AG04450 (cell line): ENCODE data around the gene FARS2. TPM values are rescaled to one million over a fixed set of nuclear protein-coding genes. Genes with fewer than 3 reads are reported as not detected.

ENCODE experiments used
- CTCF ChIA-PET: fragments of 300-600, 350-600 bp; formaldehyde crosslinking; extraction: SDS; loops from one replicate; lab custom pipeline; 2022; ENCODE audit warnings: antibody characterized with exemption, inconsistent platforms; lab: Charles Lee
- POLR2A ChIA-PET: fragments of 350-600 bp; formaldehyde crosslinking; extraction: SDS; loops from one replicate; lab custom pipeline; 2021; ENCODE audit warnings: antibody characterized with exemption, inconsistent platforms; lab: Yijun Ruan, JAX
- DNase-seq: peaks from one replicate; pipeline ENCODE4 v3.0.0-alpha.2; 2011; ENCODE audit warnings: low read depth, low spot score
- H3K27ac ChIP-seq: one replicate; pipeline ENCODE4 v1.5.1; 2012; ENCODE audit warnings: low read depth, low read length, control low read depth
- H3K27me3 ChIP-seq: one replicate; pipeline ENCODE4 v1.6.0; 2012; ENCODE audit warnings: low read length; ENCODE audit not compliant: control insufficient read depth, insufficient read depth
- H3K4me3 ChIP-seq: 2 replicates; pipeline ENCODE4 v1.5.1; 2011; ENCODE audit warnings: mild to moderate bottlenecking, low read depth, low read length, control low read depth
- H3K9me3 ChIP-seq: 2 replicates; pipeline ENCODE4 v1.5.1; 2012; ENCODE audit warnings: low read length; ENCODE audit not compliant: control insufficient read depth, insufficient read depth
- polyA plus RNA-seq: library from polyadenylated mRNA; depleted of rRNA; stranded (reverse); fragments of >200 nt; gene quantifications from 2 replicates; pipeline ENCODE4 v1.2.3, GENCODE V29; 2011
- TF ChIP-seq, protein P1 (sequence below): IDR thresholded peaks from 2 replicates; pipeline ENCODE4 v1.5.1; 2011; ENCODE audit warnings: low read depth, low read length, control low read depth, inconsistent platforms

FARS2 gene
- polyA plus RNA-seq, 1 experiment, result 14.0 TPM

DNA sequence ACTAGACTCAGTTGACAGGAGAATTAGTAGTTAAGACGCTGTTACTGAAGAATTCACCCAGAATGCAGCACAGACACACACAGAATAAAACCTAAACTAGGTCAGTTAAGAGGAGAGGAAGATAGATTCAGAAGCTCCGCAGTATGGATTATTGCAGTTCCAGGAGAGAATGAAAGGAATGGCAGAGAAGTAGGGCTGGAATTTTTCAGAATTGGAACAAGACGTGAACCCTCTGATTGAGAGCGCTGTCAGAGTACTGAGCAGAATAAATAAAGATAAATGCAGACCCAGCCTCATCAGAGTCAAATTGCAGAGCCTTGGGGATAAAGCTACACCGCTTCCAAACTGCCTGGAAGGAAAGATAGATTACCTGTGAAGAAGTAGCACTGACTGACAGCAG, 344.6 kb downstream of the FARS2 start:
- no peak overlapping the region for H3K4me3 ChIP-seq
- no peak for DNase-seq
- no peak overlapping the region for H3K27ac ChIP-seq
- no peaks in the 10 kb centered on the region for H3K9me3 ChIP-seq
- TF ChIP-seq, protein P1, sequence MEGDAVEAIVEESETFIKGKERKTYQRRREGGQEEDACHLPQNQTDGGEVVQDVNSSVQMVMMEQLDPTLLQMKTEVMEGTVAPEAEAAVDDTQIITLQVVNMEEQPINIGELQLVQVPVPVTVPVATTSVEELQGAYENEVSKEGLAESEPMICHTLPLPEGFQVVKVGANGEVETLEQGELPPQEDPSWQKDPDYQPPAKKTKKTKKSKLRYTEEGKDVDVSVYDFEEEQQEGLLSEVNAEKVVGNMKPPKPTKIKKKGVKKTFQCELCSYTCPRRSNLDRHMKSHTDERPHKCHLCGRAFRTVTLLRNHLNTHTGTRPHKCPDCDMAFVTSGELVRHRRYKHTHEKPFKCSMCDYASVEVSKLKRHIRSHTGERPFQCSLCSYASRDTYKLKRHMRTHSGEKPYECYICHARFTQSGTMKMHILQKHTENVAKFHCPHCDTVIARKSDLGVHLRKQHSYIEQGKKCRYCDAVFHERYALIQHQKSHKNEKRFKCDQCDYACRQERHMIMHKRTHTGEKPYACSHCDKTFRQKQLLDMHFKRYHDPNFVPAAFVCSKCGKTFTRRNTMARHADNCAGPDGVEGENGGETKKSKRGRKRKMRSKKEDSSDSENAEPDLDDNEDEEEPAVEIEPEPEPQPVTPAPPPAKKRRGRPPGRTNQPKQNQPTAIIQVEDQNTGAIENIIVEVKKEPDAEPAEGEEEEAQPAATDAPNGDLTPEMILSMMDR, result no peak
- POLR2A ChIA-PET, result interaction anchor here (0.6 kb wide), 2 partner anchors 37 to 135 kb away, joined by 3 to 5 read pairs; no protein-coding TSS in a partner anchor
- no peaks in the 10 kb centered on the region for H3K27me3 ChIP-seq
- CTCF ChIA-PET, result no interaction called here

DNA sequence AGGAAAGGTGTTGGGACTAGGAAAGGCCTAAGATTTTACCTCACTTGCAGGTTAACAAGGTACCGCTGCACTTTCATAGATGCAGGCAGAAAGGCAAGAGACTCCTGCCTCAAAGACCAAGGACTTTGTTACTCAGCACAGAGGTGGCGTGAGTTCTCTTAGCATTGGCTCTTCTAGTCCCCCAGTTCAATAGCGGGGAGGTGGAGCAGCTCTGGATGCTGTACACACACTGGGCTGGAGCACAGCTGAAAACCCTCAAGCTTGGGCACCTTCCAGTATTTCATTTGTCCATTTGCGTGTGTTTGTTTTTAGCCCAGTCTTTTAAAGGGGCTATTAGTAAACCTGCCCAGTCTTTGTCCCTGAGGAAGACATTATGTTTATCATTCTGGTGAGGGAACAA, 345.2 kb downstream of the FARS2 start:
- Histone ChIP-seq H3K9me3 (no peaks in the 10 kb centered on the region), H3K4me3 (no peak overlapping the region), H3K27me3 (no peaks in the 10 kb centered on the region), H3K27ac (no peak overlapping the region)
- ChIA-PET POLR2A (interaction anchor here (0.6 kb wide), 1 partner anchor 135 kb away, joined by 3 read pairs; no protein-coding TSS in a partner anchor), CTCF (no interaction called here)
- DNase-seq, result no peak
- TF ChIP-seq, protein P1, result no peak

DNA sequence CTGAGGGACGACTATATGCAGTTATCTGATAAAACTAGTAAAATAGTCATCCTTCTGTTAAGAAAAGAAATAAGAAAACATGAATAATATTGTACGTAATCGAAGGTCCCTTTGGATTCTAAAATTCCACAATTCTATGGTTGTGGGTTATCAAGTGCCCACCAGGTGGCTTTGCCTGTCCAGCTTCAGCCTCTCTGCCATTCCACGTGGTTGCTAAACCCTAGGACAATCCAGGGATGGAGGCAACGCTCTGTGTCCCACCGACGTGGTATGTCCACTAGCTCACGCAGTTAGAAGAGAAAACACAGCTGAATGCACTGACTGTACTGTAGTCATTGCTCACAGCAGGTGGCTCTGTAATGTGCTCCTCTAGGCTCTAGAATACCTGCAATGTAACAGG, 349.3 kb downstream of the FARS2 start:
- no peak overlapping the region for H3K4me3 ChIP-seq
- no peak overlapping the region for H3K27ac ChIP-seq
- POLR2A ChIA-PET, result no interaction called here
- no peaks in the 10 kb centered on the region for H3K9me3 ChIP-seq
- no peaks in the 10 kb centered on the region for H3K27me3 ChIP-seq
- TF ChIP-seq, protein P1, result no peak
- DNase-seq, result no peak
- CTCF ChIA-PET, result no interaction called here

DNA sequence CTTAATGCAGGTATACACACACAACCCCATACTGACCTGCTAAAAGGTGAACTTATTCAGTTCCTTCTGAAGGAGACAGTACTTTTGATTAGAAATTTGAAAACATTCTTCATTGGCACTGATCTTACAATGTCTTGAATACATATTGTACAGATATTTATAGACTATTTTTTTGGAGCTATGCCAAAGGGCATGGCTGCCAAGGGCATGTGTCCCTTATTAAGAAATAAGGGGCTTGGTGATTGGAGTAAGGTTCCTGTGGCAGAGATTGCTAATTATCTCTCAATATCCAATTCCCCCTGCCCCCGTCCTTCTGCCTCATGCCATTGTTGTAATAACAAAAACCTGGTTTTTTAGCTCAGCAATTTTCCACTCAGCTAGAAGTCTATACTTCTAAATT, 355.9 kb downstream of the FARS2 start:
- ChIA-PET POLR2A (no interaction called here), CTCF (no interaction called here)
- TF ChIP-seq, protein P1, result no peak
- no peak overlapping the region for H3K27ac ChIP-seq
- H3K27me3 ChIP-seq, result no peaks in the 10 kb centered on the region
- DNase-seq, result no peak
- no peaks in the 10 kb centered on the region for H3K9me3 ChIP-seq
- H3K4me3 ChIP-seq, result no peak overlapping the region

DNA sequence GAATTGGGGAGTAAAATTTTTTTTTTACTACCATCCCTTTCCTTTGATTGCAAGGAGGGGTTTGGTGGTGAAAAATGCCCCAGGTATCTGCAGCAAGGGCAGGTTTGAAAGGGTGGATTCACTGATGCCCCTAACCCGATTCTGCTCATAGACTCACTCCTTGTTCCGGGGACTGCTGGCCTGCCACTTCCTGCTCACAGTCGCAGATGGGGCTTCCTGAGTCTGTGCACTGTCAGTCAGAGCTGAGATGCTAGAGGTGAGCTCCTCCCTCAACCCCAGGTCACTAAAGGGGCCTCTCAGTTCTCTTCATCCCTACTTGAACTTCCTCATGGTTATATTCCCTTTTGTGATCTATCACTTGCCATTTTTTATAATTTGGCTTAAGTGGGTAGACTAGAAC, 357.9 kb downstream of the FARS2 start:
- DNase-seq, result no peak
- ChIA-PET CTCF (interaction anchor here (0.5 kb wide), 1 partner anchor 513 kb away, joined by 4 read pairs; no protein-coding TSS in a partner anchor), POLR2A (no interaction called here)
- no peak overlapping the region for H3K4me3 ChIP-seq
- TF ChIP-seq, protein P1, result no peak
- no peak overlapping the region for H3K27ac ChIP-seq
- H3K9me3 ChIP-seq, result no peaks in the 10 kb centered on the region
- no peaks in the 10 kb centered on the region for H3K27me3 ChIP-seq
